BLaER1 (cell line): ENCODE data around the gene C3orf22.
"Not testable (repeated sequence)": the region's sequence is repeated elsewhere in the genome, so short reads cannot be mapped to it uniquely, and the experiment has no call there.

ENCODE experiments used
- H3K27ac ChIP-seq: shearing (Covaris generic); formaldehyde crosslinking; 2 replicates; pipeline ENCODE4 v1.8.1; 2022
- H3K27me3 ChIP-seq: shearing (Covaris generic); formaldehyde crosslinking; 2 replicates; pipeline ENCODE4 v1.8.1; 2022
- H3K36me3 ChIP-seq: shearing (Covaris generic); formaldehyde crosslinking; 2 replicates; pipeline ENCODE4 v1.8.1; 2022
- H3K4me1 ChIP-seq: shearing (Covaris generic); formaldehyde crosslinking; 2 replicates; pipeline ENCODE4 v1.8.1; 2022
- H3K4me2 ChIP-seq: shearing (Covaris generic); formaldehyde crosslinking; 2 replicates; pipeline ENCODE4 v1.8.1; 2022
- H3K4me3 ChIP-seq: shearing (Covaris generic); formaldehyde crosslinking; 2 replicates; pipeline ENCODE4 v1.8.1; 2022
- H3K9ac ChIP-seq: shearing (Covaris generic); formaldehyde crosslinking; 2 replicates; pipeline ENCODE4 v1.8.1; 2022
- H3K9me3 ChIP-seq: shearing (Covaris generic); formaldehyde crosslinking; 2 replicates; pipeline ENCODE4 v1.8.1; 2022
- H4K20me1 ChIP-seq: shearing (Covaris generic); formaldehyde crosslinking; 2 replicates; pipeline ENCODE4 v1.8.1; 2022
- Cebpa-rat ChIP-seq: shearing (Covaris generic); IDR thresholded peaks from 2 replicates; pipeline ENCODE4 v1.8.1; 2022

The C3orf22 gene, protein sequence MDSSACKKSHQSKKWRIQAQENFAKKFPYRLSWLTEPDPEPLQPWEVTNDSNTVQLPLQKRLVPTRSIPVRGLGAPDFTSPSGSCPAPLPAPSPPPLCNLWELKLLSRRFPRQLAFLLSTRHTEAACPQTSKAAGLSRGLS

DNA sequence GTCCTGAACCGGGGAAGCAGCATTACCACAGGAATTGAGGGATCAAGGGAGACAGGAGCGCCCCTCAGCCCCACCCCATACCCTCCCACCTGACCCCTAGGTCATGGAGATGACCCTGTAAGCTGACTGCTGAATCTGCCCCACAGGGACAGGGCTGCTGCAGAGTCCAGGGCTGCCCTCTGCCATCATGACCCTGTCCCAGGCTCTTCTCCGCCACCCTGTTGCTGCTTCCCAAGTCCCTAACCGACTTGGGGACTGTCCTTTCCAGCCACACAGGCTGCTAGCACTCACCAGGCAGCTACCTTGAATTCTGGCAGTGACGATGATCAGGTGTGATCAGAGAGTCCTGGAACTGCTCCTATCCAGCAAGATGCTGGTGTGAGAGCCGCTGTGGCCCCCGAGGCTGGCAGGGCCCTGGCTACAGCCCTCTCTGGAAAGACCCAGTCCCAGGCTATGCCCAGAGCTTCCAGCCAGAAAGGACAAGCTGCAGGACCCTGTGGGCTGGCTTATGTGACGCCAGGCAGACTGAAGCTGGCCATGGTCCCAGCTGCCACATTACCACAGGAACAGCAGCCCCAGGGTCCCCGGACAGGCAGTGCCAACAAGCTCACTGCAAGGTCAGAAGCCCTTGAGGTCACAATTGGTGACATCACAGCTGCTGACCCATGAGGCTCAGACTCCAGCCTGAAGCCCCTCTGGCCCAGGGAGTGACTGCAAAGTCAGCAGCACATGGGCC lies at the start of gene C3orf22:
Gene C3orf22, minus strand, starts transcription at position 597 of the 736 bp plus-strand sequence. CDS start 5,542 bp downstream, outside the sequence.
- Histone ChIP-seq H3K27ac (no peak within 1 kb of the TSS), H3K27me3 (no peaks in the 10 kb centered on the region), H3K4me1 (no peaks in the 10 kb centered on the region), H4K20me1 (no peaks in the 10 kb centered on the region), H3K9ac (no peak within 1 kb of the TSS), H3K4me2 (no peak within 1 kb of the TSS), H3K4me3 (no peak within 1 kb of the TSS), H3K9me3 (peaks cover 7% of the 10 kb centered on the region; the same call in 1 of the 2 replicates), H3K36me3 (no peaks in the 10 kb centered on the region)
- TF ChIP-seq Cebpa-rat, result no peak

DNA sequence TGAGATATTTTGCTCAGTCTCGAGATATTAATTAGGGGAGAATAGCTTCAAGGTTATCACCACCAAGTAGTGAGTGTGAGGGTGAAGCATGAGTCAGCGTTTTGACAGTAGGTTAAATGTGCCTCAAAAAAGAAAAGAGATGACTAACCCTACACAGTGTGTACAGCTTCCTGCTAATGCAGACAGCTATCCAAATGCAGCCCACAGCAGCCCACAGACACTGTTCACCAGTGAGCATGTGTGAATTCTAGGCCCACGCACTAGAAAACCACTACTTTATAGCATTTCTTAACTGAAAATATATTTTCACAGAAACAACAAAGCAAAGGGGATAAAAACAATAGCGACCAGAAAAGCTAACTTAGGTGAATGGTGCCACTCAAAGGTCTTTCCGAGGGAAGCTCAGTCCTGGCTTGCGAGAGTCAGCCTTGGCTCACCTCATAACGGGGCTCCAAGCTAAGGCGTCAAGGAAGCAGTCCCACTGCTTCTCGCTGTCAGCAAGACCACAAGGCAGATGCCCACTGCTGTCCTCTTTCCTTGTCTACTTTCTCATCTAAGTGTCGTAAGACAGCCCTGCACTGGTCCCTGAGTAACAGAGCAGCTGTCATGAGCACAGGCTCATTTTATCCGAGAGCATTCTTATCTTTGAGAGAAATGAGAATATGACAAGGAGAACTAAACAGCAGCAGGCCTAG lies 48.6 kb upstream of the C3orf22 start:
- no peak overlapping the region for H3K9ac ChIP-seq
- no peaks in the 10 kb centered on the region for H3K36me3 ChIP-seq
- no peak overlapping the region for H3K4me3 ChIP-seq
- no peak overlapping the region for H3K27ac ChIP-seq
- H3K27me3 ChIP-seq, result no peaks in the 10 kb centered on the region
- no peaks in the 10 kb centered on the region for H4K20me1 ChIP-seq
- H3K9me3 ChIP-seq, result no peaks in the 10 kb centered on the region
- H3K4me2 ChIP-seq, result no peak overlapping the region
- TF ChIP-seq Cebpa-rat, result no peak
- peaks cover 6% of the 10 kb centered on the region for H3K4me1 ChIP-seq

DNA sequence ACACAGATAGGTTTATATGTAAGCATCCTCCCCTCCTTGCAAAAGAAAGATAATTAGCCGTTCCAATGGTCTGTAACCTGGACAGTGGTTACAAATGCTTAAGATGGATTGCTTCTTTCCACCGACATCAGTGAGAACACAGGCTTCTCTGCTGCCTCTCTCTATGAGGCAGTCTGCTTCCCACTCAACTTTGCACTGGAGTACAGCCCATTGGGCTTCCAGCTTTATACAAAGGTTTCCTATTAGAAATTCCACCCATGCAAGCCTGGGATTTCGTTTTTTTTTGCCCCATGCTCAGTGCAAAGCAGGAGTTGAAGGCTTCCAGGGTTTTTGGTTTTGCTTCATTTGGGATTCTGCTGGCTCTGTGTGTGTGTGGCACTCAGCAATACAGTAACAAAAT lies 47.3 kb upstream of the C3orf22 start:
- H3K4me3 ChIP-seq, result no peak overlapping the region
- no peak overlapping the region for H3K9ac ChIP-seq
- no peaks in the 10 kb centered on the region for H4K20me1 ChIP-seq
- H3K36me3 ChIP-seq, result no peaks in the 10 kb centered on the region
- H3K27ac ChIP-seq, result no peak overlapping the region
- TF ChIP-seq Cebpa-rat, result no peak
- H3K4me1 ChIP-seq, result no peaks in the 10 kb centered on the region
- no peaks in the 10 kb centered on the region for H3K9me3 ChIP-seq
- no peak overlapping the region for H3K4me2 ChIP-seq
- no peaks in the 10 kb centered on the region for H3K27me3 ChIP-seq

DNA sequence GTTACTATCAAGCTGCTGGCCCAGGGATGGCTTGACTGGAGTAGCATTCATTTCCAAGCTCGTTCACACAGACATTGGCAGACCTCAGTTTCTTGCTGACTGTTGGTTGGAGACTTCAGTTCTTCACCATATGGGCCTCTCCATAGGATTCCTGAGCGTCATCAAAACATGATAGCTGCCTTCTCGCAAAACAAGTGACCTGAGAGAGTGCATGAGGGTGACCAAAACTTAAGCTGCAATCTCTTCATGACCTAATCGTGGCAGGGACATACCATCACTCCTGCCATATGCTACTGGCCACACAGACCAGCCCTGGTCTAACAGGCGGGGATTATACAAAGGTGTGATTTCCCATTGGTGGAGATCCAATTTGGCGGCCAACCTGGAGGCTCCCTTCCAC lies 46.0 kb upstream of the C3orf22 start:
- no peaks in the 10 kb centered on the region for H3K4me1 ChIP-seq
- no peak overlapping the region for H3K4me2 ChIP-seq
- H3K9ac ChIP-seq, result no peak overlapping the region
- no peak overlapping the region for H3K27ac ChIP-seq
- H3K9me3 ChIP-seq, result no peaks in the 10 kb centered on the region
- no peaks in the 10 kb centered on the region for H3K27me3 ChIP-seq
- H3K36me3 ChIP-seq, result no peaks in the 10 kb centered on the region
- TF ChIP-seq Cebpa-rat, result no peak
- no peaks in the 10 kb centered on the region for H4K20me1 ChIP-seq
- H3K4me3 ChIP-seq, result no peak overlapping the region

DNA sequence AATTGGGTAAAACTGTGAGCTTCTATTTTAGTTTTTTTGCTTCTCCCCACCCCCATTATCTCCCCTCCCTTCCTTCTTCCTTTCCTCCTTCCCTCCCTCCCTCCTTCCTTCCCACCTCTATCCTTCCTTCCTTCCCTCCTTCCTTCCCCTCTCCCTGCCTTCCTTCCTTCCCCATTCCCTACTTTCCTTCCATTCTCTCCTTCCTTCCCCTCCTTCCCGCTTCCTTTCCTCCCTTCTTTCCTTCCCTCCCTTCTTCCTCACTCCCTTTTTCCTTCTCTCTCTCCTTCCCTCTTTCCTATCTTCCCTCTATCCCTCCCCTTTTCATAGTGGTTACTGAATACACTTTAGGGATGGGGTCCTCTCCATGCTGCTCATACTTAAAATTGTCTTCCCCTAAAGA lies 40.4 kb upstream of the C3orf22 start:
- no peak overlapping the region for H3K9ac ChIP-seq
- no peak overlapping the region for H3K27ac ChIP-seq
- no peak overlapping the region for H3K4me3 ChIP-seq
- no peaks in the 10 kb centered on the region for H3K4me1 ChIP-seq
- TF ChIP-seq Cebpa-rat, result no peak
- H3K4me2 ChIP-seq, result no peak overlapping the region
- H3K27me3 ChIP-seq, result no peaks in the 10 kb centered on the region
- no peaks in the 10 kb centered on the region for H4K20me1 ChIP-seq
- no peaks in the 10 kb centered on the region for H3K36me3 ChIP-seq
- 0 out of 2 replicates have a peak, but pooled peaks cover 3% of the 10 kb centered on the region for H3K9me3 ChIP-seq

DNA sequence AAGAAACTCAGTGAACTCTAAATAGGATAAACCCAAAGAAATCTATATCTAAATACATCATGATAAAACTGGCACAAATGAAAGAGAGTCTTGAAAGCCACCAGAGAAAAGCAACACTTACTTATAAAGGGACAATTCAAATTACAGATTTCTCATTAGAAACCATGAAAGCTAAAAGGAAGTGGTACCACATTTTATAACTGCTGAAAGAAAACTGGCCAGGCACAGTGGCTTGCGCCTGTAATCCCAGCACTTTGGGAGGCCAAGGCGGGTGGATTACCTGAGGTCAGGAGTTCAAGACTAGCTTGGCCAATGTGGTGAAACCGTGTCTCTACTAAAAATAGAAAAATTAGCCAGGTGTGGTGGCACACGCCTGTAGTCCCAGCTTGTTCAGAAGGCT lies 36.7 kb upstream of the C3orf22 start:
- H3K4me2 ChIP-seq, H3K9ac ChIP-seq, H3K27me3 ChIP-seq, H3K4me1 ChIP-seq, H3K27ac ChIP-seq, H3K4me3 ChIP-seq, H3K36me3 ChIP-seq, H4K20me1 ChIP-seq, H3K9me3 ChIP-seq: not testable (repeated sequence)

DNA sequence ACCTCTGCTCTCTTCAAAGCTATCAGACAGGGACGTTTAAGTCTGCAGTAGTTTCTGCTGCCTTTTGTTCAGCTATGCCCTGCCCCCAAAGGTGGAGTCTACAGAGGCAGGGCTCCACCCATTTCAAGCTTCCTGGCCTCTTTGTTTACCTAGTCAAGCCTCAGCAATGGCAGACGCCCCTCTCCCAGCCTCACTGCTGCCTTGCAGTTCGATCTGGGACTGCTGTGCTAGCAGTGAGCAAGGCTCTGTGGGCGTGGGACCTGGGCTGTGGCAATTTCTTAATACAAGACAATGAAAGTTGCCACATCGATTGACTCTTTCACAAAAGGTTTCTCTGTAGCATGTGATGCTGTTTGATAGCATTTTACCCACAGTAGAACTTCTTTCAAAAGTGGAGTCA lies 32.8 kb upstream of the C3orf22 start:
- H3K4me1 ChIP-seq, H3K27me3 ChIP-seq, H4K20me1 ChIP-seq, H3K9me3 ChIP-seq, H3K4me3 ChIP-seq, H3K36me3 ChIP-seq, H3K27ac ChIP-seq, H3K4me2 ChIP-seq, H3K9ac ChIP-seq: not testable (repeated sequence)

DNA sequence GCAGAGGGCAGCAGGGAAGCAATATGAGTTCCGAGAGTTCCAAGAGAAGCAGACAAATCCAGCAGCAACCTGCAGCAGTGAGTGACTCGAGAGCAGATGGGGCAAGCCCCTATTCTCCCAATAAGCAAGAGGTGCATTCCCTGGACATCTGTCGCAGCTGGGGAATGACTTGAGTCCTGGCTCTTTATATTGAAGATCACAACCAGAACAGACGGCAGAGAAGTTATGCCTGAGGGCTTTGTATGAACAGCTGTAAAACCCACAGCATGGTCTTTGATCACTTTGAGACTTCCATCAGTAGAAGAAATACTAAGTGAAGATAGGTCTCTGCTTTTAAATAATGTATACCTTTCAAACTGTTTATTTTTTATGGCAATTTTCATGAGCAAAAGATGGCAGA lies 23.6 kb upstream of the C3orf22 start:
- Histone ChIP-seq H3K9ac (no peak overlapping the region), H3K36me3 (no peaks in the 10 kb centered on the region), H3K27me3 (no peaks in the 10 kb centered on the region), H3K9me3 (no peaks in the 10 kb centered on the region), H3K27ac (no peak overlapping the region), H4K20me1 (no peaks in the 10 kb centered on the region), H3K4me1 (no peaks in the 10 kb centered on the region), H3K4me2 (no peak overlapping the region), H3K4me3 (no peak overlapping the region)
- no peak for TF ChIP-seq Cebpa-rat

DNA sequence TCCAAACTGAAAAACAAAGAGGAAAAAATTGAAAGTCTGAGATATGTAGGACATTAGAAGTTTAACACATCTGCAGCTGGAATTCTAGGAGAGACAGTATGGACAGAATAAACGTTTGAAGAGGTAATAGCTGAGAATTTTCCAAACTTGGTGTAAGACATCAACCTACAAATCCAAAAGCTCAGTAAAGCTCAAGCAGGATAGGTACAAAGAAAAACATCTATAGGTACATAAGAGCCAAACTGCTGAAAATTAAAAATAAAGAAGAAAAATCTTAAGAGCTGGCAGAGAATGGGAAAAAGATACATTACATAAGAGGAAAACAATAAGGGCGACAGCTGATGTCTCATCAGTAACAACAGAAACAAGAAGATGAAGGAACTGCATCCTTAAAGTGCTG lies 22.8 kb upstream of the C3orf22 start:
- Histone ChIP-seq H3K27me3 (no peaks in the 10 kb centered on the region), H3K27ac (no peak overlapping the region), H3K4me1 (no peaks in the 10 kb centered on the region), H3K4me2 (no peak overlapping the region), H3K9me3 (no peaks in the 10 kb centered on the region), H3K4me3 (no peak overlapping the region), H4K20me1 (no peaks in the 10 kb centered on the region), H3K36me3 (no peaks in the 10 kb centered on the region), H3K9ac (no peak overlapping the region)
- TF ChIP-seq Cebpa-rat, result no peak

DNA sequence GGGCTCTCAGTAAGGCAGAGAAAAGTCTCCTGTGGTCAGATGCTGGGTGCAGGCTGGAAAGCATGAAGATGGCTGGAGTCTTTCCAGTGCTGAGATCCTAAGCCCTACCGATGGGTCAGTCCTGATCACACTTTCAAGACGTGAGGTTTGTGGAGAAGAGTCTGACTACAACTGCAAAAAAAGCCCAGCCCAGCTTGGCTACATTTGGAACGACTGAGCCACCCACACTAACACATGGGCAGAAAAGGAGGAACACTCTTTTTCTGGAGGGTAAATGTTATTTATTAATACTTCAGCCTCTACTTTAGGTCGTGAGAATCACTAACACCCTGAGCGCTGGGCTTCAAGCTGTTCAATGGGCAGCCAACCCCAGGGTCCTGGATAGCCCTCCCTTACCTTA lies 22.0 kb upstream of the C3orf22 start:
- no peak overlapping the region for H3K4me2 ChIP-seq
- no peak overlapping the region for H3K9ac ChIP-seq

More for the DNA sequence above, 22.0 kb upstream of the C3orf22 start:
- H3K4me3 ChIP-seq, result no peak overlapping the region
- no peaks in the 10 kb centered on the region for H3K9me3 ChIP-seq
- no peak overlapping the region for H3K27ac ChIP-seq
- no peaks in the 10 kb centered on the region for H3K4me1 ChIP-seq
- H3K36me3 ChIP-seq, result no peaks in the 10 kb centered on the region
- no peaks in the 10 kb centered on the region for H4K20me1 ChIP-seq
- no peak for TF ChIP-seq Cebpa-rat
- no peaks in the 10 kb centered on the region for H3K27me3 ChIP-seq
